GM18526 (cell line): ENCODE measurements around the gene CCDC177.

Experiments
- POLR2A ChIP-seq: IDR thresholded peaks from 3 replicates; pipeline ENCODE4 v1.6.1; 2011; ENCODE audit not compliant: insufficient read length; ENCODE audit errors: extremely low read depth

Gene CCDC177

GRCh38 chr14:69574263-69574953 is at the start of gene CCDC177:
Gene CCDC177 (minus strand): TSS chr14:69574871. CDS start chr14:69573622, 1,249 bp downstream.
- TF ChIP-seq POLR2A, result no peak

GRCh38 chr14:69624136-69624535 is 49.5 kb upstream of the CCDC177 start:
- no peak for TF ChIP-seq POLR2A

DNA sequence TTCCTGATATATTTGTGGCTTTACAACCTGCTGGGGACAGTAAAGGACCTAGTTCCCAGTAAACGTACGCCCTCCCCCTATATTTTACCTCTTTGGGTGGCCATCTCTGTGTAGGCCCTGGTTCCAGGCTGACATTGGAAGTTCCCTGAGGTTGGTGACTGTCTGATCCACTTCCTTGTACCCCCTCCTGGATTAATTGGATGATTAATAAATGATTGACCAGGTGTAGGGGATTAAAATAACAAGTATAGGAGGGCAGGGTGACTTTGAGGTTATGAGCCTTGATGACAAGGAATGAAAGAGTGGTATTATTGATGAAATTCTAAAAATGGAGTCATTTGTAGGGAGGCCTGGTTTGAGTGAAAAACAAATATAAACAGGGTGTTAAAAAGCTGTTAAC is 46.3 kb upstream of the CCDC177 start:
- no peak for TF ChIP-seq POLR2A

GRCh38 chr14:69620211-69620611 is 45.5 kb upstream of the CCDC177 start:
- no peak for TF ChIP-seq POLR2A

- TF ChIP-seq POLR2A, result no peak
Measured at GRCh38 chr14:69619012-69619411, 44.3 kb upstream of the CCDC177 start.

DNA sequence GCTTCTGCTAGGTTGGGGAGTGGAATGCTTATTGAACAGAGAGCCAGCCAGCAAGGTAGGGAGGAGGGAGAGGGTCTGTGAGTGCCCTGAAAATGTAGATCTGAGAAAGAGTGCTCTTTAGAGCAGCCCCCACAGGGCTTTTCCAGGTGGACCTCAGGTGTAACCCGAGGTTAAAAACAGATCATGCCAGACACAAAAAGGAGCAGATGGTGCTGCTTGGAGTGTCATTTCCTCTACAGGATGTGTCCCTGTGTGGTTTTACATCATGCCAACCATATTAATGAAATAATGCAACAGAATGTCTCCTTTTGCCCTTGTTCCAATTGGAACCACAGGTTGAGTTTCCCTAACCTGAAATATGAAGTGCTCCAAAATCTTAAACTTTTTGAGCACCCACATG is 43.1 kb upstream of the CCDC177 start:
- no peak for TF ChIP-seq POLR2A

- no peak for TF ChIP-seq POLR2A
Measured at GRCh38 chr14:69616408-69616773, 41.7 kb upstream of the CCDC177 start.

- TF ChIP-seq POLR2A, result peak; percentile 32
Measured at GRCh38 chr14:69615496-69616407, 41.1 kb upstream of the CCDC177 start.

GRCh38 chr14:69615121-69615495 is 40.4 kb upstream of the CCDC177 start:
- no peak for TF ChIP-seq POLR2A

GRCh38 chr14:69614592-69614991 is 39.9 kb upstream of the CCDC177 start:
- TF ChIP-seq POLR2A, result no peak

- TF ChIP-seq POLR2A, result no peak
Measured at GRCh38 chr14:69613312-69614073, 38.8 kb upstream of the CCDC177 start.

GRCh38 chr14:69612783-69613130 is 38.1 kb upstream of the CCDC177 start:
- TF ChIP-seq POLR2A, result no peak

DNA sequence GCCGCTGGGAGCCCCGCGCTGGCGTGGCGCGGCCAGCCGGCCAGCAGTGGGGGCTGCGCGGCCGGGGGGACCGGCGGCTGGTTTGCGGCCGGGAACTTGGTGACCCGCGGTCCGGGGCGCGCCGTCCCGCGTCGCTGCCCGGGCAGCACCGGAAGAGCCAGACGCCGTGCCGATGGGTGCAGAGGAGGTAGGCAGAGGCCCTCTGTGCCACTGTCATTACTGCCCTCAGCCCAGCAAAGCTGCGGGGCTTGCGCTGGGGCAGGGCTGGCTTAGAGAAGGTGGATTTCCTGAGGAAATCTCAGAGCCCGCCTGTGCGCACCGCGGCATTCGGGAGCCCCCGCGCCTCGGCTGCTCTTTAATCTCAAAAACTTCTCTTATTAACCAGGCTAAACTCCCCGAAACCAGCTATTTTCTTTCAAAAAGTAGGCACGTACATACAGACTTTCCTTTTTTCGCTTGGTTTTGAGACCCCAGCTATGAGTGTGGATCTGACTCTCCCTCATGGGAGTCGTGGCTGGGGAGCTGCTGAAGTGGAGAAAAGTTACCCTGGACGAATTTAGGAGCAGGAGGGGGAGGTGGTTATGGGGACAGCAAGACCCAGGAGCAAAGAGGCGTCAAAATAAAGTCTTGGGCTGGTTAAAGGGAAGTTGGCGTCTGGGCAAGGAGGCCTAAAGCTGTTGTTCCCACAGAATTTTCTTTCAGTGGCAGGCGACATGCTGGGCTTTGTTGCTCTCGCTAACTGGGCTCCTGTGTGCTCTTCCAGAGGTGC is 37.5 kb upstream of the CCDC177 start:
- TF ChIP-seq POLR2A, result peak; percentile 10

DNA sequence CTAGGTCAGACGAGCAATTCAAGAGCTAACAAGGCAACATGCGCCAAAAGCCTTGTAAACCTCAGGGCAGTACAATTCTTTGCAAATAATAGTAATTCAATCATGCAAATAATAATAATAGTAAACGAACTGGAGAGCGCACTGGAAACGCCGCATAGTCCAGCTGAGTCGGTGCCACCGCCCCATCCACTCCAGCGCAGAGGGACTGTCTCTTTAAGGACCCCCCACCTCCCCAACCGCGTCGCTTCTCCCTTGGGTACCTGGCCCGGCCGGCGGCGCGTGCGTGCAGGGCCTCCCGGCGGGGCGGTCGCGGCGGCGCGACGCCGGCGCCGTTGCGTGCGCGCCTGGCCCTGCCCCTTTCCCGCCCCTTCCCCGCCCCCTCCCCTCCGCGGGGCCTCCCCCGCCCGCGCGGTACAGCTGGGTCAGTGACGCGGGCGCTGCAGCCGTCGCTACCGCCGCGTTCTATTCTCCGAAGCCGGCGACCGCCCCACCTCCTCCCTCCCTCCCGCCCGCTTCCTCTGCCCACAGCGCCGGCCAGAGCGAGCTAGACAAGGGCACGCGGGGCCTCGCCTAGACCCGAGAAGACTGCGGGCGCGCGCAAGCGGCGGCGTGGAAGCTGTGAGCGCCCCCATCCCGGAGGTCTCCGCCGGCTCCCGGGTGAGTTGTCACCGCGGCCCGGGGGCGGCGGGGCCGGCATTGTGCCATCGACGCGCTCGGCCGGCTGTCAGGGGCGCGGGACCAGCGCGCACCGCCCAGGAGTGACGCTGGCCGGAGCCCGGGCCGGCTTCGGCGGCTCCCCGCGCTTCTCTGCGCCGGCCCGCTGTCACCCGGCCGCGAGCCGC is 36.7 kb upstream of the CCDC177 start, which contains the start of gene SUSD6:
Gene SUSD6 (plus strand): TSS at position 425 of the 842 bp plus-strand sequence. CDS start 46,997 bp downstream, outside the sequence.
- peak; percentile 69 for TF ChIP-seq POLR2A
